Activated naive CD4-positive, alpha-beta T cell treated with anti-CD3 and anti-CD28 coated beads, Interleukin-2, amount 50 U/mL, for 24 hours (primary cell): ENCODE results near the gene ZFR.

Experiments used
- H3K27ac Mint-ChIP-seq: one replicate; pipeline ENCODE4 v1.8.0; 2021; ENCODE audit warnings: mild to moderate bottlenecking, mixed read lengths
- H3K27me3 Mint-ChIP-seq: one replicate; pipeline ENCODE4 v1.8.0; 2021; ENCODE audit warnings: mixed read lengths
- H3K36me3 Mint-ChIP-seq: one replicate; pipeline ENCODE4 v1.8.0; 2021; ENCODE audit warnings: mixed read lengths
- H3K4me1 Mint-ChIP-seq: one replicate; pipeline ENCODE4 v1.8.0; 2021; ENCODE audit warnings: mixed read lengths
- H3K4me3 Mint-ChIP-seq: one replicate; pipeline ENCODE4 v1.8.0; 2021; ENCODE audit warnings: mild to moderate bottlenecking, mixed read lengths
- H3K9me3 Mint-ChIP-seq: one replicate; pipeline ENCODE4 v1.8.0; 2021; ENCODE audit warnings: mixed read lengths

The ZFR gene

DNA sequence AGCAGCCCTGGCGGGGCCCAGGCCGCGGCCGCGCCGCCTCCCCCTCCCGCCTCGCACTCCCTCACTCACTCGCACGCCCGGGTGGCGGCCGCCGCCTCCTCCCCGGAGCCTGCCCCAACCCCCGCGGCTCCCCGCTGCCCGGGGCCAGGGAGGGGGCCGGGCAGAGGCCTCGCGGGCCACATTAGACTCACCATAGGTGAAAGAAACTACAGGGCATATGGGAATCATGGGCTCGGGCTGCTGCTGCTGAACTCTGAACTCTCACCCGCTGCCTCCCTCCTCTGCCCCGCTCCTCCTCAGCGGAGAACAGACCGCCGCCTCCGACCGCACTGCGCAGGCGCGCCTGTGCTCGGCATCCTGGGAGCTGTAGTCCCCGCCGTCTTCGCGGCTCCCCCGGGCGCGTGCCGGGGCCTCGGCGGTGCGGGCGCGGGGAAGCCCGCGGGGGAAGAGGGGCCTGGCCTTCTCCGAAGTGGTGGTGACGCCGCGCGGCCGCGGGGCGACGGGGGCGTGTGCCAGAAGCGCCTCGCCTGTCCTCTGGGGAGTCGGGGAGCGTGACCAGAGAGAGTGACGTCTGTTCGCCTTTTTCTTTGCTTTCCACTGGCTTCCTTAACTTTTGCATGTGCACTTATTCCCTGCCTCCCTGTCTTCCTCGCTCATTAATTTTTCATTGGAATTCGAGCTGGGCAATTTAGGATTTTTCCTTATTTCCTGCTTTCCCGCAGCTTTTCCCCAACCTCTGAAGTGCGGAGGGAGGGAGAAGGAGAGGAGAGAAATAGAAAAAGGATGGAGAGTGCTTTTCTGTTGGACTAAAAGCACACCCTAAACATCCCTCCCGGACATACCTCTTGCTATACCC is at the start of gene ZFR:
ZFR (minus strand) TSS at position 310 of the 856 bp plus-strand sequence; CDS start at position 228, 82 bp downstream.
- H3K9me3 Mint-ChIP-seq: no peaks in the 10 kb centered on the region
- peaks cover 9% of the 10 kb centered on the region for H3K36me3 Mint-ChIP-seq
- peak within 1 kb of the TSS; percentile 95 for H3K4me3 Mint-ChIP-seq
- no peaks in the 10 kb centered on the region for H3K27me3 Mint-ChIP-seq
- H3K27ac Mint-ChIP-seq: peak within 1 kb of the TSS; percentile 96
- peaks cover 35% of the 10 kb centered on the region for H3K4me1 Mint-ChIP-seq

DNA sequence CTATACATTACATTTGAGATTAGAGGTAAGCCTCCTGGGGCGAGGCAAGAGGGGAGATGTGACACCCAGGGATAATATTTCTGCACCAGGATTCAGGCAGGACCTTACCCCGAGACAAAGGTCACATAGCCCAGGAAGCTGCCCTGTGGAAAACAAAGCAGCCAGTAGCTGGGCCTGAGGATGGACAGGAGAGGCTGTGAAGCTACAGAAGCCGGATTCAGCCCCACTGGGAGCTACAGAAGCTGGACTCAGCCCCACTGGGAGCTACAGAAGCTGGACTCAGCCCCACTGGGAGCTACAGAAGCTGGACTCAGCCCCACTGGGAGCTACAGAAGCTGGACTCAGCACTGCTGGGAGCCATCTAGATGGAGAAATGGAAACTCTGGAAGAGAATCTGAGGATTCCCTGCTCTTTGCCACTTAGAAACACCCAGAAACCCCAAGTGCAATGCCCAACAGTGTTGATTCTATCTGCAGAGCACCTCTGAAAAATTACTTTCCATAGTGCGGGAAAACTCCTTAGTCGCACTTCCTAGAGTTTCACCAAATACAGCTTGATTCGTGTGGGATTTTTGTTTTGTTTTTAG is 46.5 kb upstream of the ZFR start:
- H3K9me3 Mint-ChIP-seq: no peaks in the 10 kb centered on the region
- no peaks in the 10 kb centered on the region for H3K36me3 Mint-ChIP-seq
- no peak overlapping the region for H3K4me3 Mint-ChIP-seq
- H3K4me1 Mint-ChIP-seq: no peaks in the 10 kb centered on the region
- H3K27me3 Mint-ChIP-seq: no peaks in the 10 kb centered on the region
- H3K27ac Mint-ChIP-seq: no peak overlapping the region

DNA sequence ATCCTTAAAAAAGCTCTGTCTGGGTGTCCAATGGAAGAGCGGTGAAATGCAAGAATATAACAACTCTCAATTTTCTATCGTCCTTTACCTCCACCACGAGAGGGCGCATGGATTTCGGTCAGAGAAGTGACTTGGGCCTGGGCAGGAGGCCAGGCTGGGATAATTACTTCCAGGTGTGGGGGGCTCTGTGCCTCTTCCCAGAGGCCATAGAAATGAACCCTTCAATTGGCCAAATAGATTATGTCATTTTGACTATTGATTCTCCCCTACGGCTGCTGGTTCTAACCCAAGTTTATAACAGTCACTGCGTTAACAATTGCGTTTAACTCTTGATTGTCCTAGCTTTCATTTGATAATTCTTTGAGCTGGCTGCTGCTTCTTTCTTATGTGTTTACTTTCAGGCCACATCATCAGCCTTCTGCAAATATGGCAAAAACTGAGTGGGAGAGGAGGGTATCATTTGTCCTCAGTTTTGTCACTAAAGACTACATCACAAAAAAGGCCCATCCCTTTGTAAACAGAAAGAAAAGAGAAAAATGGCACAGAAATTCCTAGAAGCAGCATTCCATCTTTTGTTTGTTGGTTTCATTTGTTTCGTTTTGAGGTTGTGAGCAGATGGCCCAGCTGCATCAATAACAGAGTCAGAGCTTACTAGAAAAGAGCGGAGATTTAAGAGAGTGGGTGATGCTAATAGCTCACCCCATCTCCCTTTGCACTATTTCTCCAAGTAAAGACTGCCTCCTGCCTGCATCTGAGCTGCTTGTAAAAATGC is 45.4 kb upstream of the ZFR start:
- no peaks in the 10 kb centered on the region for H3K9me3 Mint-ChIP-seq
- H3K27me3 Mint-ChIP-seq: no peaks in the 10 kb centered on the region
- no peaks in the 10 kb centered on the region for H3K4me1 Mint-ChIP-seq
- peak overlapping the region; percentile 6 for H3K27ac Mint-ChIP-seq
- H3K4me3 Mint-ChIP-seq: no peak overlapping the region
- no peaks in the 10 kb centered on the region for H3K36me3 Mint-ChIP-seq

DNA sequence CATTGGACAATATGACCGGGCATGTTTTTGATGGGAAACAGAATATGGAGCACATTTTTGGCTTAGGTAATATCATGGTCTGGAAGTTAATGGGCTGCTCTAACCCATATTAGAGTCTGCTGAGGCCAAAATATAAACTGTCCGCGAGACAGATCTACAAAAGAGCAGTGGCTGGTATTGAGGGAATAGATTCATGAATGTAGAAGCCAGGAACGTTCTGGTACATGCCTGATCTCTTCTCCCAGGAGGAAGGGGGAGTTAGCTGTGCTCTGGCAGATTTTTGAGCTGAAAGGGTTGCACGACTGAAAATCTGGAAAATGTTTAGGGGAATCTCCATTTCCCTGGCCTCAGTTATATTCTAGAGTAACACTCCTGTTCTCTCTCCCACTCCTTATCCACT is 42.9 kb upstream of the ZFR start:
- no peaks in the 10 kb centered on the region for H3K9me3 Mint-ChIP-seq
- no peaks in the 10 kb centered on the region for H3K4me1 Mint-ChIP-seq
- H3K27me3 Mint-ChIP-seq: no peaks in the 10 kb centered on the region
- no peaks in the 10 kb centered on the region for H3K36me3 Mint-ChIP-seq
- no peak overlapping the region for H3K27ac Mint-ChIP-seq
- no peak overlapping the region for H3K4me3 Mint-ChIP-seq

DNA sequence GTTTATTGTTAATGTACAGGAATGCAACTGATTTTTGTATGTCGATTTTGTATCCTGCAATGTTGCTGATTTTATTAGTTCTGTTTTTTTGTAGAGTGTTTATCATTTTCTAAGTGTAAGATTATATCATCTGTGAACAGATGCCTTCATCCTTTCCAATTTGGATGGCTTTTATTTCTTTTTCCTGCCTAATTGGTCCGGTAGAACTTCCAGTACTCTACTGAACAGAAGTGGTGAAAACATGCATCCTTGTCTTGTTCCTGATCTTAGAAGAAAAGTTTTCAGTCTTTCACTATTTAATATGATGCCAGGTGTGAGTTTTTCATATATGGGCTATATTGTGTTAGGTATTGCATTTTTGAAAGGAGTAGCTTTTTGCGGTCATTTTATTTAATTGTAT is 42.5 kb upstream of the ZFR start:
- Mint-ChIP-seq H3K9me3 (no peaks in the 10 kb centered on the region), H3K36me3 (no peaks in the 10 kb centered on the region), H3K27me3 (no peaks in the 10 kb centered on the region), H3K27ac (no peak overlapping the region), H3K4me1 (no peaks in the 10 kb centered on the region), H3K4me3 (no peak overlapping the region)

- Mint-ChIP-seq H3K27me3 (no peaks in the 10 kb centered on the region), H3K36me3 (no peaks in the 10 kb centered on the region), H3K27ac (no peak overlapping the region), H3K9me3 (no peaks in the 10 kb centered on the region), H3K4me3 (no peak overlapping the region), H3K4me1 (no peaks in the 10 kb centered on the region)
Observed at GRCh38 chr5:32482193-32482592, 37.7 kb upstream of the ZFR start.

- Mint-ChIP-seq H3K27me3 (no peaks in the 10 kb centered on the region), H3K27ac (no peak overlapping the region), H3K36me3 (no peaks in the 10 kb centered on the region), H3K4me1 (no peaks in the 10 kb centered on the region), H3K9me3 (no peaks in the 10 kb centered on the region), H3K4me3 (no peak overlapping the region)
Observed at GRCh38 chr5:32479096-32479495, 34.6 kb upstream of the ZFR start.

DNA sequence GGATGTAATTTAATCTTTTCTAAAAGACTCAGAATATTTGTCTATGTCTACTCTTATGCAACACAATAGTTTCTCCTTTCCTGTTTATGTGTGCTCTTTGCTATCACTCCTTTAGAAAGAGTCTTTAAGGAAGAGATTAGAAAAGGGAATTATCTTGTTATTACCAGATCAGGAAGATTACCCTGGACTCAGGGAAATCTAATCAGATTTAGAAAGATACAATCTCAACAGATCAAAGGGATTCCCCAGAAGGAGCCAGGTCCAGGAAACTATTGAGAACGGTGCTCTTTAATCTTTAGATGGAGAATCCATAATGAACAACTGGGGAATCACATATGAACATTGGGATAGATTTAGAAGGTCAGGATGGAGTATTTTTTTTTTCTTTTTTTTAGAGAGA is 32.4 kb upstream of the ZFR start:
- no peaks in the 10 kb centered on the region for H3K27me3 Mint-ChIP-seq
- H3K4me3 Mint-ChIP-seq: no peak overlapping the region
- H3K36me3 Mint-ChIP-seq: no peaks in the 10 kb centered on the region
- H3K9me3 Mint-ChIP-seq: no peaks in the 10 kb centered on the region
- H3K27ac Mint-ChIP-seq: no peak overlapping the region
- no peaks in the 10 kb centered on the region for H3K4me1 Mint-ChIP-seq

- Mint-ChIP-seq H3K4me1 (no peaks in the 10 kb centered on the region), H3K4me3 (no peak overlapping the region), H3K36me3 (no peaks in the 10 kb centered on the region), H3K27ac (no peak overlapping the region), H3K9me3 (no peaks in the 10 kb centered on the region), H3K27me3 (no peaks in the 10 kb centered on the region)
Observed at GRCh38 chr5:32475334-32476097, 31.0 kb upstream of the ZFR start.

GRCh38 chr5:32474209-32474854 is 29.8 kb upstream of the ZFR start:
- Mint-ChIP-seq H3K36me3 (no peaks in the 10 kb centered on the region), H3K4me3 (no peak overlapping the region), H3K4me1 (no peaks in the 10 kb centered on the region), H3K9me3 (no peaks in the 10 kb centered on the region), H3K27me3 (no peaks in the 10 kb centered on the region), H3K27ac (no peak overlapping the region)

- Mint-ChIP-seq H3K4me3 (no peak overlapping the region), H3K36me3 (no peaks in the 10 kb centered on the region), H3K27ac (no peak overlapping the region), H3K4me1 (no peaks in the 10 kb centered on the region), H3K27me3 (no peaks in the 10 kb centered on the region), H3K9me3 (no peaks in the 10 kb centered on the region)
Observed at GRCh38 chr5:32473072-32473471, 28.5 kb upstream of the ZFR start.

DNA sequence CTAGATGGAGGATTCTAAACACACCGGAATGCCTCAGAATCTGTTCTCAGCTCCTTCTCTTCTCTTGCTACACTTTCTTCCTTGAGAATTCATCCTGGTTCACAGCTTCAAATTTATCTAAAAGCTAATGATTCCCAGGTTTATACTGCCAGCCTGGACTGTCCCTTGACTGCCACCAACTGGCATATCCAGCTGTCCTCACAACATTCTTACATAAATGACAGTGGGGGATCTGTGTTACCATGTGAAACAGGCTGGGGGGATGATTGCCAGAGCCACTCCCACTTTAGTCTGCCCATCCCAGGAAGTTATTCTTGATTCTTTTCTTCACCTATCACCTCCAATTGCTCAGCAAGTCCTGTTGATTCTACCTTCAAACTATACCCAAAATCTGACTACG is 27.2 kb upstream of the ZFR start:
- no peak overlapping the region for H3K27ac Mint-ChIP-seq
- H3K4me3 Mint-ChIP-seq: no peak overlapping the region

GRCh38 chr5:32465076-32465475 is 20.5 kb upstream of the ZFR start:
- H3K4me1 Mint-ChIP-seq: peaks cover 22% of the 10 kb centered on the region
- no peaks in the 10 kb centered on the region for H3K27me3 Mint-ChIP-seq
- H3K27ac Mint-ChIP-seq: no peak overlapping the region
- peaks cover 2% of the 10 kb centered on the region for H3K36me3 Mint-ChIP-seq
- no peak overlapping the region for H3K4me3 Mint-ChIP-seq
- no peaks in the 10 kb centered on the region for H3K9me3 Mint-ChIP-seq

More for the DNA sequence above, 27.2 kb upstream of the ZFR start:
- no peaks in the 10 kb centered on the region for H3K27me3 Mint-ChIP-seq
- H3K9me3 Mint-ChIP-seq: no peaks in the 10 kb centered on the region
- H3K4me1 Mint-ChIP-seq: no peaks in the 10 kb centered on the region
- no peaks in the 10 kb centered on the region for H3K36me3 Mint-ChIP-seq

- Mint-ChIP-seq H3K27ac (peak overlapping the region; percentile 95), H3K36me3 (peaks cover 2% of the 10 kb centered on the region), H3K4me3 (no peak overlapping the region), H3K27me3 (no peaks in the 10 kb centered on the region), H3K9me3 (no peaks in the 10 kb centered on the region), H3K4me1 (peaks cover 22% of the 10 kb centered on the region)
Observed at GRCh38 chr5:32462618-32463017, 18.1 kb upstream of the ZFR start.
